K562 (cell line): Measurements from ENCODE around the gene DET1. TPM values are rescaled to one million over a fixed set of nuclear protein-coding genes. Genes with fewer than 3 reads are reported as not detected.

Experiments used
- BCOR ChIP-seq: fragments of 450-650 bp; IDR thresholded peaks from 2 replicates; pipeline ENCODE4 v1.6.1; 2016
- GATA2 ChIP-seq: sonication (generic); formaldehyde crosslinking; IDR thresholded peaks from 2 replicates; pipeline ENCODE4 v1.4.0; 2020; ENCODE audit warnings: mild to moderate bottlenecking, missing genetic modification reagents
- IFI16 ChIP-seq: fragments of 250-450 bp; sonication (Bioruptor Pico); IDR thresholded peaks from 2 replicates; pipeline ENCODE4 v2.1.2; 2022; ENCODE audit warnings: mild to moderate bottlenecking, inconsistent platforms
- MCM7 ChIP-seq, 2 experiments: fragments of 450-650 bp; IDR thresholded peaks; 2 replicates each; pipeline ENCODE4 v1.6.1; 2016 to 2018
- NR2C2 ChIP-seq, 2 experiments: fragments of 200-800 bp in 1 of 2; sonication (Bioruptor generic) in 1 of 2; sonication (generic) in 1 of 2; formaldehyde crosslinking in 1 of 2; IDR thresholded peaks; 2 replicates each; pipeline versions ENCODE4 v1.6.1 to v1.8.0; 2016 to 2022; ENCODE audit warnings: mild to moderate bottlenecking in 1 of 2, missing compliant biosample characterization in 1 of 2, missing genetic modification characterization in 1 of 2, missing genetic modification reagents in 1 of 2
- PRMT5 ChIP-seq: sonication (generic); formaldehyde crosslinking; IDR thresholded peaks from 2 replicates; pipeline ENCODE4 v1.5.0; 2020; ENCODE audit warnings: missing genetic modification reagents
- RBM25 ChIP-seq: fragments of 200-400 bp; formaldehyde crosslinking; IDR thresholded peaks from 2 replicates; pipeline ENCODE4 v1.6.1; 2018; ENCODE audit warnings: low read length, low read depth, moderate library complexity; ENCODE audit not compliant: severe bottlenecking
- ZNF121 ChIP-seq: sonication (generic); formaldehyde crosslinking; conservative IDR thresholded peaks from 2 replicates; pipeline ENCODE4 v1.8.0; 2022; ENCODE audit warnings: missing genetic modification reagents
- ZNF282 ChIP-seq: sonication (generic); formaldehyde crosslinking; IDR thresholded peaks from 2 replicates; pipeline ENCODE4 v1.8.1; 2023; ENCODE audit warnings: missing genetic modification reagents
- polyA plus RNA-seq, 8 experiments: library from polyadenylated mRNA; depleted of rRNA in 4 of 8; stranded (reverse) in 5 of 8; unstranded in 3 of 8; fragments of >200 nt; fragmentation: Nextera tagmentation in 2 of 8; fragmentation: Illumina TruSeq in 1 of 8; extraction: Ambion mirVana in 2 of 8; extraction: Trizol in 1 of 8; gene quantifications; 2 replicates each; pipeline versions ENCODE4 v1.2.1 to v1.2.3, GENCODE V29; 2011 to 2014; ENCODE audit warnings: inconsistent platforms in 1 of 8, missing spikeins in 1 of 8
- total RNA-seq, 7 experiments: library from RNA; depleted of rRNA in 6 of 7; stranded (reverse); fragments of >200 nt in 6 of 7; fragmentation: Illumina TruSeq in 2 of 7; extraction: Trizol in 2 of 7; gene quantifications; 2 replicates each; pipeline versions ENCODE4 v1.2.1 to v1.2.3, GENCODE V29; 2011 to 2021; ENCODE audit warnings: low replicate concordance in 1 of 7
- TF ChIP-seq, protein P1 (sequence below): fragments of 200-600 bp; sonication (generic); IDR thresholded peaks from one replicate; pipeline ENCODE4 v1.6.1; 2012; ENCODE audit warnings: mild to moderate bottlenecking, low read depth, low read length, inconsistent platforms
- TF ChIP-seq, protein P2 (sequence below): fragments of 450-650 bp; formaldehyde crosslinking; IDR thresholded peaks from 2 replicates; pipeline ENCODE4 v1.4.0; 2020; ENCODE audit warnings: mild to moderate bottlenecking, moderate library complexity
- TF ChIP-seq, protein P3 (sequence below): fragments of 250-450 bp; sonication (Bioruptor Pico); IDR thresholded peaks from 2 replicates; pipeline ENCODE4 v1.5.0; 2021; ENCODE audit warnings: mild to moderate bottlenecking, borderline replicate concordance

The DET1 gene
- total and polyA plus RNA-seq, 9 of the 15 experiments (the other 6 are each of a cell fraction or from before 2014, with no cell fraction given), result 4.2 to 8.1 (median 6.0) TPM

DNA sequence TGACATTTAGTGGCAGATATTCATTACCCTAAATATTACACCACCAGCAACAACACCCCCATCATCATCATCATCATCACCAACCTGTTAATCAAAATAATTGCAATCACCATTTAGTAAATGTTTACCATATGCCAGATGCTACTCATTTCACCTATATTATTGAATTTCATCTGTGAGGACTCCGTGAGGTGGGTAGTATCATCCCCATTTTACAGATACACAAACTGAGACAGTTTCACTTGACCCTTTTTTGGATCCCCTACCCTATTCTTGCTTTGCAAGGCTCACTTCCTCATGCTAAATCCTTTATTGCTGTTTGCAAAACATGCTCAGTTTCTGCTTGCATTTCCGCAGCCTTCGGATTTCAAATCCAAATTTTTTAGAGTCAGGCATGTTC, 18.3 kb upstream of the DET1 start (continued):
- TF ChIP-seq, protein P1, sequence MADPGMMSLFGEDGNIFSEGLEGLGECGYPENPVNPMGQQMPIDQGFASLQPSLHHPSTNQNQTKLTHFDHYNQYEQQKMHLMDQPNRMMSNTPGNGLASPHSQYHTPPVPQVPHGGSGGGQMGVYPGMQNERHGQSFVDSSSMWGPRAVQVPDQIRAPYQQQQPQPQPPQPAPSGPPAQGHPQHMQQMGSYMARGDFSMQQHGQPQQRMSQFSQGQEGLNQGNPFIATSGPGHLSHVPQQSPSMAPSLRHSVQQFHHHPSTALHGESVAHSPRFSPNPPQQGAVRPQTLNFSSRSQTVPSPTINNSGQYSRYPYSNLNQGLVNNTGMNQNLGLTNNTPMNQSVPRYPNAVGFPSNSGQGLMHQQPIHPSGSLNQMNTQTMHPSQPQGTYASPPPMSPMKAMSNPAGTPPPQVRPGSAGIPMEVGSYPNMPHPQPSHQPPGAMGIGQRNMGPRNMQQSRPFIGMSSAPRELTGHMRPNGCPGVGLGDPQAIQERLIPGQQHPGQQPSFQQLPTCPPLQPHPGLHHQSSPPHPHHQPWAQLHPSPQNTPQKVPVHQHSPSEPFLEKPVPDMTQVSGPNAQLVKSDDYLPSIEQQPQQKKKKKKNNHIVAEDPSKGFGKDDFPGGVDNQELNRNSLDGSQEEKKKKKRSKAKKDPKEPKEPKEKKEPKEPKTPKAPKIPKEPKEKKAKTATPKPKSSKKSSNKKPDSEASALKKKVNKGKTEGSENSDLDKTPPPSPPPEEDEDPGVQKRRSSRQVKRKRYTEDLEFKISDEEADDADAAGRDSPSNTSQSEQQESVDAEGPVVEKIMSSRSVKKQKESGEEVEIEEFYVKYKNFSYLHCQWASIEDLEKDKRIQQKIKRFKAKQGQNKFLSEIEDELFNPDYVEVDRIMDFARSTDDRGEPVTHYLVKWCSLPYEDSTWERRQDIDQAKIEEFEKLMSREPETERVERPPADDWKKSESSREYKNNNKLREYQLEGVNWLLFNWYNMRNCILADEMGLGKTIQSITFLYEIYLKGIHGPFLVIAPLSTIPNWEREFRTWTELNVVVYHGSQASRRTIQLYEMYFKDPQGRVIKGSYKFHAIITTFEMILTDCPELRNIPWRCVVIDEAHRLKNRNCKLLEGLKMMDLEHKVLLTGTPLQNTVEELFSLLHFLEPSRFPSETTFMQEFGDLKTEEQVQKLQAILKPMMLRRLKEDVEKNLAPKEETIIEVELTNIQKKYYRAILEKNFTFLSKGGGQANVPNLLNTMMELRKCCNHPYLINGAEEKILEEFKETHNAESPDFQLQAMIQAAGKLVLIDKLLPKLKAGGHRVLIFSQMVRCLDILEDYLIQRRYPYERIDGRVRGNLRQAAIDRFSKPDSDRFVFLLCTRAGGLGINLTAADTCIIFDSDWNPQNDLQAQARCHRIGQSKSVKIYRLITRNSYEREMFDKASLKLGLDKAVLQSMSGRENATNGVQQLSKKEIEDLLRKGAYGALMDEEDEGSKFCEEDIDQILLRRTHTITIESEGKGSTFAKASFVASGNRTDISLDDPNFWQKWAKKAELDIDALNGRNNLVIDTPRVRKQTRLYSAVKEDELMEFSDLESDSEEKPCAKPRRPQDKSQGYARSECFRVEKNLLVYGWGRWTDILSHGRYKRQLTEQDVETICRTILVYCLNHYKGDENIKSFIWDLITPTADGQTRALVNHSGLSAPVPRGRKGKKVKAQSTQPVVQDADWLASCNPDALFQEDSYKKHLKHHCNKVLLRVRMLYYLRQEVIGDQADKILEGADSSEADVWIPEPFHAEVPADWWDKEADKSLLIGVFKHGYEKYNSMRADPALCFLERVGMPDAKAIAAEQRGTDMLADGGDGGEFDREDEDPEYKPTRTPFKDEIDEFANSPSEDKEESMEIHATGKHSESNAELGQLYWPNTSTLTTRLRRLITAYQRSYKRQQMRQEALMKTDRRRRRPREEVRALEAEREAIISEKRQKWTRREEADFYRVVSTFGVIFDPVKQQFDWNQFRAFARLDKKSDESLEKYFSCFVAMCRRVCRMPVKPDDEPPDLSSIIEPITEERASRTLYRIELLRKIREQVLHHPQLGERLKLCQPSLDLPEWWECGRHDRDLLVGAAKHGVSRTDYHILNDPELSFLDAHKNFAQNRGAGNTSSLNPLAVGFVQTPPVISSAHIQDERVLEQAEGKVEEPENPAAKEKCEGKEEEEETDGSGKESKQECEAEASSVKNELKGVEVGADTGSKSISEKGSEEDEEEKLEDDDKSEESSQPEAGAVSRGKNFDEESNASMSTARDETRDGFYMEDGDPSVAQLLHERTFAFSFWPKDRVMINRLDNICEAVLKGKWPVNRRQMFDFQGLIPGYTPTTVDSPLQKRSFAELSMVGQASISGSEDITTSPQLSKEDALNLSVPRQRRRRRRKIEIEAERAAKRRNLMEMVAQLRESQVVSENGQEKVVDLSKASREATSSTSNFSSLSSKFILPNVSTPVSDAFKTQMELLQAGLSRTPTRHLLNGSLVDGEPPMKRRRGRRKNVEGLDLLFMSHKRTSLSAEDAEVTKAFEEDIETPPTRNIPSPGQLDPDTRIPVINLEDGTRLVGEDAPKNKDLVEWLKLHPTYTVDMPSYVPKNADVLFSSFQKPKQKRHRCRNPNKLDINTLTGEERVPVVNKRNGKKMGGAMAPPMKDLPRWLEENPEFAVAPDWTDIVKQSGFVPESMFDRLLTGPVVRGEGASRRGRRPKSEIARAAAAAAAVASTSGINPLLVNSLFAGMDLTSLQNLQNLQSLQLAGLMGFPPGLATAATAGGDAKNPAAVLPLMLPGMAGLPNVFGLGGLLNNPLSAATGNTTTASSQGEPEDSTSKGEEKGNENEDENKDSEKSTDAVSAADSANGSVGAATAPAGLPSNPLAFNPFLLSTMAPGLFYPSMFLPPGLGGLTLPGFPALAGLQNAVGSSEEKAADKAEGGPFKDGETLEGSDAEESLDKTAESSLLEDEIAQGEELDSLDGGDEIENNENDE, result no peak
- TF ChIP-seq, protein P2, sequence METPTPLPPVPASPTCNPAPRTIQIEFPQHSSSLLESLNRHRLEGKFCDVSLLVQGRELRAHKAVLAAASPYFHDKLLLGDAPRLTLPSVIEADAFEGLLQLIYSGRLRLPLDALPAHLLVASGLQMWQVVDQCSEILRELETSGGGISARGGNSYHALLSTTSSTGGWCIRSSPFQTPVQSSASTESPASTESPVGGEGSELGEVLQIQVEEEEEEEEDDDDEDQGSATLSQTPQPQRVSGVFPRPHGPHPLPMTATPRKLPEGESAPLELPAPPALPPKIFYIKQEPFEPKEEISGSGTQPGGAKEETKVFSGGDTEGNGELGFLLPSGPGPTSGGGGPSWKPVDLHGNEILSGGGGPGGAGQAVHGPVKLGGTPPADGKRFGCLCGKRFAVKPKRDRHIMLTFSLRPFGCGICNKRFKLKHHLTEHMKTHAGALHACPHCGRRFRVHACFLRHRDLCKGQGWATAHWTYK (CRISPR knock-in tag), result no peak
- TF ChIP-seq MCM7 (IDR thresholded peaks at IDR 0.05) (no peak), IFI16 (CRISPR knock-in tag) (no peak), ZNF282 (no peak), RBM25 (peak; percentile 92), GATA2 (CRISPR knock-in tag) (no peak), BCOR (peak; percentile 73; the same call in 1 of the 2 replicates), PRMT5 (CRISPR knock-in tag) (no peak), NR2C2 (CRISPR knock-in tag; IDR thresholded peaks at IDR 0.05) (no peak), NR2C2 (tag; IDR thresholded peaks at IDR 0.05) (no peak), ZNF121 (CRISPR knock-in tag) (no peak)
- TF ChIP-seq, protein P3, sequence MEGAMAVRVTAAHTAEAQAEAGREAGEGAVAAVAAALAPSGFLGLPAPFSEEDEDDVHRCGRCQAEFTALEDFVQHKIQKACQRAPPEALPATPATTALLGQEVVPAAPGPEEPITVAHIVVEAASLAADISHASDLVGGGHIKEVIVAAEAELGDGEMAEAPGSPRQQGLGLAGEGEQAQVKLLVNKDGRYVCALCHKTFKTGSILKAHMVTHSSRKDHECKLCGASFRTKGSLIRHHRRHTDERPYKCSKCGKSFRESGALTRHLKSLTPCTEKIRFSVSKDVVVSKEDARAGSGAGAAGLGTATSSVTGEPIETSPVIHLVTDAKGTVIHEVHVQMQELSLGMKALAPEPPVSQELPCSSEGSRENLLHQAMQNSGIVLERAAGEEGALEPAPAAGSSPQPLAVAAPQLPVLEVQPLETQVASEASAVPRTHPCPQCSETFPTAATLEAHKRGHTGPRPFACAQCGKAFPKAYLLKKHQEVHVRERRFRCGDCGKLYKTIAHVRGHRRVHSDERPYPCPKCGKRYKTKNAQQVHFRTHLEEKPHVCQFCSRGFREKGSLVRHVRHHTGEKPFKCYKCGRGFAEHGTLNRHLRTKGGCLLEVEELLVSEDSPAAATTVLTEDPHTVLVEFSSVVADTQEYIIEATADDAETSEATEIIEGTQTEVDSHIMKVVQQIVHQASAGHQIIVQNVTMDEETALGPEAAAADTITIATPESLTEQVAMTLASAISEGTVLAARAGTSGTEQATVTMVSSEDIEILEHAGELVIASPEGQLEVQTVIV, result no peak
